ENCODE measurements around the gene KCNQ1. TPM values are rescaled to one million over a fixed set of nuclear protein-coding genes. Genes with fewer than 3 reads are reported as not detected.

The KCNQ1 gene
- total RNA-seq, 1 experiment from 2014 or later, result 2.3 TPM

GRCh38 chr11:2547806-2548205, 103.0 kb downstream of the KCNQ1 start:
- Histone ChIP-seq H3K56ac (ENCODE audit: insufficient read length, low read depth, low read length) (no peak overlapping the region), H4K20me1 (ENCODE audit: control insufficient read depth, insufficient read depth, insufficient read length) (no peaks in the 10 kb centered on the region), H2BK15ac (ENCODE audit: low read depth, low read length) (no peak overlapping the region), H3K4ac (ENCODE audit: low read depth, low read length) (no peak overlapping the region), H4K8ac (replicated peaks; ENCODE audit: insufficient read length, low read depth, low read length) (no peak overlapping the region), H4K5ac (ENCODE audit: insufficient read length, low read depth, low read length) (no peak overlapping the region), H3K27ac (ENCODE audit: insufficient read length, low read depth, low read length) (no peak overlapping the region), H2BK5ac (ENCODE audit: insufficient read length, low read length) (no peak overlapping the region), H3K18ac (ENCODE audit: insufficient read length, low read depth, low read length) (no peak overlapping the region), H3K79me1 (ENCODE audit: insufficient read depth, low read depth, low read length, poor library complexity, severe bottlenecking) (no peaks in the 10 kb centered on the region), H3K79me2 (ENCODE audit: insufficient read depth, low read length) (no peaks in the 10 kb centered on the region), H3K9me3 (ENCODE audit: control insufficient read depth, low read depth, low read length) (no peaks in the 10 kb centered on the region), H3T11ph (ENCODE audit: low read length) (no peak overlapping the region), H3K14ac (ENCODE audit: insufficient read depth, low read length) (no peak overlapping the region), H3K4me1 (ENCODE audit: insufficient read depth, low read length) (no peaks in the 10 kb centered on the region), H4K91ac (ENCODE audit: insufficient read length, low read depth, low read length) (no peak overlapping the region), H2BK12ac (ENCODE audit: insufficient read length, low read depth, low read length) (no peak overlapping the region), H3K23me2 (ENCODE audit: insufficient read length, low read depth, low read length, poor library complexity, severe bottlenecking) (no peaks in the 10 kb centered on the region), H3K27me3 (ENCODE audit: insufficient read depth, low read length) (peaks cover 8% of the 10 kb centered on the region; the same call in 1 of the 2 replicates), H3K23ac (ENCODE audit: insufficient read length, low read depth, low read length) (no peak overlapping the region), H2AFZ (ENCODE audit: low read length) (no peak overlapping the region), H3K9ac (ENCODE audit: extremely low read depth, insufficient read length, low read length) (no peak overlapping the region), H2BK20ac (ENCODE audit: low read depth, low read length, poor library complexity, severe bottlenecking) (no peak overlapping the region), H2BK120ac (ENCODE audit: low read depth, low read length, poor library complexity, severe bottlenecking) (no peak overlapping the region), H2AK5ac (ENCODE audit: insufficient read length, low read length) (no peak overlapping the region), H3K4me2 (ENCODE audit: insufficient read depth, insufficient read length, low read length) (no peak overlapping the region)
- H3K36me3 Mint-ChIP-seq (ENCODE audit: insufficient read depth in 1 of 3, low read depth in 3 of 3), result no peaks in the 10 kb centered on the region
- H3K4me1 Mint-ChIP-seq, result no peaks in the 10 kb centered on the region
- no CpG with 5 or more reads among the region's 16 CpGs for WGBS (ENCODE audit: extremely low coverage, insufficient read length, low lambda C conversion rate)
- no peak for TF ChIP-seq CTCF (conservative IDR thresholded peaks at IDR 0.05)
- no peak overlapping the region for H3K4me3 Mint-ChIP-seq
- H3K27ac Mint-ChIP-seq, result no peak overlapping the region
- H3K9me3 Mint-ChIP-seq, result no peaks in the 10 kb centered on the region
- peaks cover 95% of the 10 kb centered on the region for H3K27me3 Mint-ChIP-seq (ENCODE audit: low read depth)
- DNase-seq, result no peak

All from H9 (cell line).